ENCODE measurements around the gene HDAC4. TPM values are rescaled to one million over a fixed set of nuclear protein-coding genes. Genes with fewer than 3 reads are reported as not detected.

HDAC4 gene
- total and polyA plus RNA-seq, 2 of the 4 experiments (the other 2 are of a cell fraction) = 4.1 to 7.2 TPM

GRCh38 chr2:239393388-239393940 is 7.4 kb downstream of the HDAC4 start:
- H2BK120ac ChIP-seq (ENCODE audit: low read depth, low read length) = no peak overlapping the region
- WGBS, 2 experiments (ENCODE audit: extremely low coverage in 2 of 2, insufficient read length in 1 of 2) = 83% methylated on average over 2 of the region's 7 CpGs; no CpG with 5 or more reads in 1 of the 2 experiments
- no peak overlapping the region for H3K4ac ChIP-seq (ENCODE audit: low read depth, low read length)
- peak overlapping the region; percentile 7; the same call in 1 of the 2 replicates for H3K27ac ChIP-seq (ENCODE audit: insufficient read depth, low read length)
- dilution Hi-C loops (cut with HindIII; ENCODE audit: low sequenced_read_pairs, unreplicated experiment) (no loop called here), in situ Hi-C loops (cut with MboI; ENCODE audit: low sequenced_read_pairs) (loop anchor here (10.0 kb wide), 1 partner anchor 119 kb away; no protein-coding TSS in a partner anchor), intact Hi-C loops (cut with micrococcal nuclease) (loop anchor here (10.0 kb wide), 2 partner anchors 169 to 601 kb away; no protein-coding TSS in a partner anchor)
- H2BK20ac ChIP-seq (ENCODE audit: low read depth, low read length) = no peak overlapping the region
- no peak overlapping the region for H3K14ac ChIP-seq (replicated peaks; ENCODE audit: low read depth, low read length)
- no peak overlapping the region for H4K8ac ChIP-seq (ENCODE audit: low read depth in 2 of 2, low read length in 2 of 2)
- no peak overlapping the region for H3K18ac ChIP-seq (ENCODE audit: low read depth, low read length)
- H2AFZ ChIP-seq (replicated peaks; ENCODE audit: low read length, poor library complexity) = no peak overlapping the region
- no peak overlapping the region; the same call in 1 of the 2 replicates for H4K91ac ChIP-seq (ENCODE audit: insufficient read depth, low read depth, low read length)
- no peak overlapping the region for H2BK15ac ChIP-seq (ENCODE audit: low read depth, low read length)
- ChIA-PET CTCF (no interaction called here), POLR2A (ENCODE audit: unreplicated experiment) (no interaction called here)
- no peaks in the 10 kb centered on the region for H3K9me3 ChIP-seq (ENCODE audit: control insufficient read depth, insufficient read depth, low read length)
- H2AK9ac ChIP-seq (replicated peaks; ENCODE audit: low read depth, low read length, poor library complexity) = no peak overlapping the region
- H4K5ac ChIP-seq (ENCODE audit: low read depth, low read length) = peak overlapping the region; percentile 40; the same call in 1 of the 2 replicates
- H3K4me1 ChIP-seq (ENCODE audit: control insufficient read depth, insufficient read depth, low read length) = peaks cover 13% of the 10 kb centered on the region
- no peaks in the 10 kb centered on the region for H3K27me3 ChIP-seq (ENCODE audit: control insufficient read depth, insufficient read depth, low read length)
- ATAC-seq (ENCODE audit: low read depth) (no peak), DNase-seq (no peak)
- no peak overlapping the region for H3K9ac ChIP-seq (ENCODE audit: low read depth, low read length)
- TF ChIP-seq RAD21 (IDR thresholded peaks at IDR 0.05; ENCODE audit: low read length) = no peak
- TF ChIP-seq USF2 (IDR thresholded peaks at IDR 0.05; ENCODE audit: low read depth, low read length) = no peak
- no peak for TF ChIP-seq SMC3 (IDR thresholded peaks at IDR 0.05; ENCODE audit: low read depth, low read length)
- no peak for TF ChIP-seq MAZ (IDR thresholded peaks at IDR 0.05; ENCODE audit: borderline replicate concordance, low read depth, low read length)
- no peak for TF ChIP-seq RCOR1 (IDR thresholded peaks at IDR 0.05; ENCODE audit: insufficient replicate concordance, low read length)
- no peak for TF ChIP-seq NFE2L2 (IDR thresholded peaks at IDR 0.05; ENCODE audit: low read depth, low read length)
- TF ChIP-seq ELK1 (IDR thresholded peaks at IDR 0.05; ENCODE audit: borderline replicate concordance, low read depth, low read length) = no peak
- no peak for TF ChIP-seq MXI1 (IDR thresholded peaks at IDR 0.05; ENCODE audit: borderline replicate concordance, low read depth, low read length)
- no peak for TF ChIP-seq BHLHE40 (IDR thresholded peaks at IDR 0.05; ENCODE audit: low read depth, low read length)
- TF ChIP-seq CHD1 (IDR thresholded peaks at IDR 0.05; ENCODE audit: low read depth, low read length) = no peak
- no peak for TF ChIP-seq FOS (IDR thresholded peaks at IDR 0.05; ENCODE audit: low read depth, low read length)
- TF ChIP-seq POLR2A (IDR thresholded peaks at IDR 0.05; ENCODE audit: low read depth, low read length) = no peak
- no peak for TF ChIP-seq CTCF (conservative IDR thresholded peaks at IDR 0.05; ENCODE audit: low read depth, low read length)
- no peak for TF ChIP-seq RFX5 (IDR thresholded peaks at IDR 0.05; ENCODE audit: low read depth, low read length)
- TF ChIP-seq MAFK (IDR thresholded peaks at IDR 0.05; ENCODE audit: low read depth, low read length) = no peak
- no peak for TF ChIP-seq CEBPB (IDR thresholded peaks at IDR 0.05; ENCODE audit: low read depth, low read length)
- H3K23ac ChIP-seq (ENCODE audit: low read depth, low read length) = no peak overlapping the region
- H3K4me3 ChIP-seq (ENCODE audit: insufficient read depth, low read depth, low read length) = no peak overlapping the region
- no peak overlapping the region for H2BK5ac ChIP-seq (ENCODE audit: low read depth, low read length, poor library complexity, severe bottlenecking)
- peaks cover 21 to 83% of the 10 kb centered on the region in 2 experiments; a peak in 3 of 4 replicates for H3K79me1 ChIP-seq (ENCODE audit: low read depth in 1 of 2, low read length in 2 of 2)
- peaks cover 5% of the 10 kb centered on the region; the same call in 1 of the 2 replicates for H3K36me3 ChIP-seq (ENCODE audit: control insufficient read depth, insufficient read depth, low read length)
- H2AK5ac ChIP-seq (ENCODE audit: low read depth, low read length) = peak overlapping the region; percentile 60; the same call in 1 of the 2 replicates
- peaks cover 26% of the 10 kb centered on the region for H3K9me1 ChIP-seq (ENCODE audit: insufficient read depth, low read length)
- no peak overlapping the region for H3K56ac ChIP-seq (ENCODE audit: extremely low read depth, insufficient read depth, low read length)
- peak overlapping the region; percentile 19; the same call in 1 of the 2 replicates for H3K4me2 ChIP-seq (ENCODE audit: low read depth, low read length)
- H4K20me1 ChIP-seq (ENCODE audit: insufficient read depth, low read length) = peaks cover 66% of the 10 kb centered on the region
- BruUV-seq (replicated peaks) = no TSS peak

Measured in IMR-90 (cell line).